GM13976 (cell line): ENCODE measurements around the gene RCN1.
"Not testable (repeated sequence)": the region's sequence is repeated elsewhere in the genome, so short reads cannot be mapped to it uniquely, and the experiment has no call there.

Source experiments
- DNase-seq: peaks from one replicate; pipeline ENCODE4 v3.0.0; 2012; ENCODE audit warnings: low spot score
- CTCF ChIP-seq: IDR thresholded peaks from 2 replicates; pipeline ENCODE4 v1.5.1; 2012; ENCODE audit warnings: borderline replicate concordance, mild to moderate bottlenecking; ENCODE audit not compliant: insufficient read depth; ENCODE audit errors: extremely low read depth, missing control alignments, control extremely low read depth
- in situ Hi-C: fragments of 300-500 bp; cut with MboI; formaldehyde crosslinking; loops from one replicate; pipeline ENCODE4 v1.12.0; 2022; ENCODE audit warnings: low sequenced_read_pairs, mixed read lengths, inconsistent platforms; ENCODE audit not compliant: unreplicated experiment

Gene RCN1

GRCh38 chr11:32115446-32115845 is 24.6 kb downstream of the RCN1 start:
- no peak for TF ChIP-seq CTCF
- no peak for DNase-seq
- in situ Hi-C loops, result no loop called here

- no peak for TF ChIP-seq CTCF
- in situ Hi-C loops, result no loop called here
- DNase-seq, result no peak
These were observed 25.8 kb downstream of the RCN1 start for GRCh38 chr11:32116668-32117067.

DNA sequence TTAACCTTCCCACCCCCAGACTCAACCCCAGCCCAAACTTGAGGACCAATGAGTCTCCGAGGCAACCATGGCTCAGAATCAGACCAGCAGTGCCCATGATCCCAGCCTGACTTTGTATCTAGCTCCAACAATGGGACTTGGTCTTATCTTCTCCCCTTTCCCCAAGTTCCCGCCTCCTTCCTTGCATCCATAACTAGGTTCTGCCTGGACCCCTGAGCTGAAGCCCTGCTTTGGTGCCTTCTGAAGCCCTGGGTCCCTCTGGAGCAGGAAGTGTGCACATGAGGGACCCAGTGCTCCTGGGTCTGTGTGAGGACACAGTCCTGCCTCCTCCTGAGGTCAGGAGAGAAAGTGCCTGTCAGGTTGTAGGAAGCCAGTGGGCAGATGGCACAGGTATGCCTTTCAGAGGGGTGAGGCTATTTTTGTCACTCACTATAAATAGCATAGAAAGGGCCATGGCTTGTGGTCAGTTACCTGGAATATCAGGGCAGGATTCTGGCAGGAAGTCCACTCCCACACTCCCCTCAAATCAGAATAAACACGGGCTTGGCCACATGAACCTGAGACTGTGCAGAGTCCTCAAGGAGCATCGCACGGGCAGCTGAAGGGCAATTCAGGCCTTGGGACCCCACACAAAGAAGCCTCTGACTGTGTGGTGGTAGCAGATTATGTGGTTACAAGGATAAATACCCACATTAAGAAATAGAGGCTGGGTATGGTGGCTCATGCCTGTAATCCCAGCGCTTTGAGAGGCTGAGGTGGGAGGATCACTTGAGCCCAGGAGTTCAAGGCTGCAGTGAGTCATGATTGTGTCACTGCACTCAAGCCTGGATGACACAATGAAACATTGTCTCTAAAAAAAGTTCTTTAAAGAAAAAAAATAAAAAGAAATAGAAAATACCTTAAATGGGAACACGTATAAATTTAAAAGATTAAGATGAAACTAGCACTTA is 27.4 kb downstream of the RCN1 start:
- in situ Hi-C loops, result no loop called here
- TF ChIP-seq CTCF, result no peak
- DNase-seq, result no peak

- in situ Hi-C loops, result not testable (repeated sequence)
These were observed 28.3 kb downstream of the RCN1 start for GRCh38 chr11:32119139-32119538.

DNA sequence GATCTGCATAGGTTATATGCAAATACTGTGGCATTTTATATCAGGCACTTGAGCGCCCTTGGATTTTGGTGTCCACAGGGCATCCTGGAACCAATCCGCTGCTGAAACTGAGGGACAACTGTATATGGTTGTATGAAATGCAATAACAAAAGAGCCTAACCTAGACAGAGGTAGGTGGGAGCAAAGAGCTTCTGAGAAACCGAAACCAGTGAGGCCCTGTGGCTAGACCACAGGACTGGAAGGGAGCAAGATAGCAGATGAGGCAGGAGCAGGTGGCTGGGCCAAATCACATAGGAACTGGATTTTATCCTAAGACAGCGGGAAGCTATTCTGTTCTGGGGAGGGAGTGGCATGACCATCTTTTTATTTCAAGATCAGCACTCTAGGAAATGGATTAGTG is 30.1 kb downstream of the RCN1 start:
- no peak for DNase-seq
- no peak for TF ChIP-seq CTCF
- in situ Hi-C loops, result no loop called here

More at GRCh38 chr11:32119139-32119538, 28.3 kb downstream of the RCN1 start:
- not testable (repeated sequence) for DNase-seq

DNA sequence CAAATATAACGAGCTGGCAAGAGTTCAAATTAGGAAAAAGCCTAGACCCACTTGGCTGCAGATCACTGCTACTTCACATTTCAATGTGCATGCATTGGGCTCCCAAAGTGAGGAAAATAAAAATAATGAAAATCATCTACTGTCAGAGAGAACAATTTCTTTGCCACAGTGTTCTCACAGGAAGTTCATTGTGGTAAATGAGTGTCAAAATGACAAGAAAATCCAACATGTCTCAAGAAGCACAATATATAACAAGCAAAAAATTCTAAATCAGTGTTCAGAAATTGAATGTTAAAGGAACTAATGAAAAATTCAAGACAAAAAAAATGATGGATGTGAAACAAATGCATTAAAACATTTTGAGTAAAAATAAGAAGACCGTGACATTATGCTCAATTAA is 31.3 kb downstream of the RCN1 start:
- TF ChIP-seq CTCF, result no peak
- no peak for DNase-seq
- in situ Hi-C loops, result no loop called here

DNA sequence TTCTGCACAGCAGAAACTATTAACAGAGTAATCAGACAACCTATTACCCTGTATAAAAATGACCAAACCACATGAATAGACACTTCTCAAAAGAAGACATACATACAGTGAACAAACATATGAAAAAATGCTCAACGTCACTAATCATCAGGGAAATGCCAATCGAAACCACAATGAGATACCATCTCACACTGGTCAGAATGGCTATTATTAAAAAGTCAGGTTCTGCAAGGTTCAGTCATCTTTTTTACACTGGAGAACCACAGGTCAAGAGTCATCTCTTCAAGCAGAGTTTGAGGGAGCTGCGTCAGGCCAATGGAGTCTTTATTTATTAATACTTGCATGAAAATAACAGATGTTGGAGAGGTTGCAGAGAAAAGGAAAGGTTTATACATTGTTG is 40.4 kb downstream of the RCN1 start:
- no peak for DNase-seq
- TF ChIP-seq CTCF, result no peak
- in situ Hi-C loops, result no loop called here
